Esophagus squamous epithelium (tissue), 5 donors: Measurements from ENCODE around the gene ATOSA. TPM values are rescaled to one million over a fixed set of nuclear protein-coding genes. Genes with fewer than 3 reads are reported as not detected.

Experiments
- DNase-seq: peaks from one replicate; lab custom pipeline; 2025; lab: John Stamatoyannopoulos, UW
- H3K27ac ChIP-seq, 4 donors: fragments of 200-600 bp; sonication (generic); one replicate each; pipeline ENCODE4 v1.5.1; 2016 to 2019; ENCODE audit warnings: mild to moderate bottlenecking in 1 of 4
- H3K27me3 ChIP-seq, 4 donors: fragments of 200-600 bp; sonication (generic); 1 replicate in 3 of 4; 2 replicates in 1 of 4; pipeline versions ENCODE4 v1.5.1 to v1.6.0; 2017 to 2021; ENCODE audit warnings: antibody characterized with exemption in 1 of 4
- H3K36me3 ChIP-seq, 3 donors: fragments of 200-600 bp; sonication (generic); one replicate each; pipeline ENCODE4 v1.5.1; 2016 to 2019
- H3K4me1 ChIP-seq, 3 donors: fragments of 200-600 bp; sonication (generic); one replicate each; pipeline ENCODE4 v1.5.1; 2017 to 2019
- H3K4me3 ChIP-seq, 4 donors: fragments of 200-600 bp; sonication (generic); 1 replicate in 3 of 4; 2 replicates in 1 of 4; pipeline ENCODE4 v1.5.1; 2016 to 2019; ENCODE audit warnings: mild to moderate bottlenecking in 2 of 4, moderate library complexity in 1 of 4
- H3K9me3 ChIP-seq, 3 donors: fragments of 200-600 bp; sonication (generic); one replicate each; pipeline ENCODE4 v1.5.1; 2016 to 2019
- CTCF ChIP-seq, 6 experiments: fragments of 450-650 bp in 4 of 6; fragments of 200-600 bp in 2 of 6; sonication (generic) in 2 of 6; IDR thresholded peaks; one replicate each; pipeline ENCODE4 v1.5.1; 2016 to 2019; ENCODE audit warnings: antibody characterized with exemption in 6 of 6, mild to moderate bottlenecking in 4 of 6, moderate library complexity in 4 of 6
- POLR2A ChIP-seq, 4 donors: fragments of 450-650 bp; IDR thresholded peaks; one replicate each; pipeline ENCODE4 v1.6.1; 2017; ENCODE audit warnings: antibody characterized with exemption in 4 of 4, mild to moderate bottlenecking in 4 of 4, moderate library complexity in 3 of 4
- WGBS, 2 donors: methylation state at CpG; one replicate each; pipeline ENCODE4 v1.1.5; 2018; 5-methylcytosine and 5-hydroxymethylcytosine counted together
- intact Hi-C: fragments of 100-400 bp; cut with DNase I; formaldehyde crosslinking; loops from one replicate; pipeline ENCODE4 v1.15.0; 2022
- total RNA-seq, 4 donors: library from RNA; depleted of rRNA; stranded (reverse); fragments of >200 nt; gene quantifications; one replicate each; pipeline ENCODE4 v1.1.0, GENCODE V29; 2016
- donor health status: DM: yes; HTN: yes; CAD: no.

ATOSA gene
- total RNA-seq, 4 donors from 2014 or later = 38.9 to 69.8 (median 44.5) TPM

DNA sequence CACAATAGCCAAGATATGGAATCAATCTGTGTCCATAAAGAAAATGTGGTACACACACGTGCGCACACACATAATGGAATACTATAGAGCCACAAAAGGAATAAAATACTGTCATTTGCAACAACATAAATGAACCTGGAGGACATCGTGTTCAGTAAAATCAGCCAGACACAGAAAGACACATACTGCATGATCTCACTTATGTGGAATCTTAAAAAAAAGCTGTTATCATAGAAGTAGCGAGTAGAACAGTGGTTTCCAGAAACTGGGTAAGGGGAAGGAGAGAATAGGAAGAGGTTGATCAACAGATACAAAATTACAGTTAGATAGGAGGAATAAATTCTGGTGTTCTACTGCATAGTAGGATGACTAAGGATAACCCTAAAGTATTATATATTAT lies 11.1 kb downstream of the ATOSA start:
- no peak overlapping the region for H3K27ac ChIP-seq
- H3K9me3 ChIP-seq = no peaks in the 10 kb centered on the region
- intact Hi-C loops = no loop called here
- no peak overlapping the region for H3K4me3 ChIP-seq
- 56 to 79% methylated on average over 4 of the region's 4 CpGs for WGBS, 2 donors
- peaks cover 0 to 98% (median 3%) of the 10 kb centered on the region in 3 donors for H3K36me3 ChIP-seq
- no peaks in the 10 kb centered on the region for H3K27me3 ChIP-seq
- peaks cover 4 to 34% (median 4%) of the 10 kb centered on the region in 3 donors for H3K4me1 ChIP-seq
- TF ChIP-seq POLR2A (IDR thresholded peaks at IDR 0.05) (no peak), CTCF (IDR thresholded peaks at IDR 0.05) (no peak)
- no peak for DNase-seq

DNA sequence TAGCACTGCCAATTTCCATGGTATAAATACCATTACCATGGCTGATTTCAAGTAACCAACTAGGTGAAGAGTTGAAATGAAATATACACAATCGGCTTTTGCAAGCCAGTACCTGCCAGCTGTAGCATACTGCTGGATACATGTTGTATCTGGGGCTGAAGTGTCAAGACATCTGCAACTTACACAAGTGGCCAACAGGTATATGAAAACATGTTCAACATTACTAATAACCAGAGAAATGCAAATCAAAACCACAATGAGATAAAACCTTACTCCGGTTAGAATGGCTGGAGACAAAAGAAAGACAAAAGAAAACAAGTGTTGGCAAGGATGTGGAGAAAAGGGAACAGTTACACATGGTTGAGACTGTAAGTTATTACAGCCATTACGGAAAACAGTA lies 11.6 kb downstream of the ATOSA start:
- WGBS, 2 donors = 43 to 53% methylated on average over 3 of the region's 3 CpGs
- no peaks in the 10 kb centered on the region for H3K27me3 ChIP-seq
- H3K27ac ChIP-seq = no peak overlapping the region
- no peak for TF ChIP-seq POLR2A (IDR thresholded peaks at IDR 0.05)
- no peak for TF ChIP-seq CTCF (IDR thresholded peaks at IDR 0.05)
- no peaks in the 10 kb centered on the region for H3K9me3 ChIP-seq
- intact Hi-C loops = no loop called here
- peaks cover 0 to 98% (median 3%) of the 10 kb centered on the region in 3 donors for H3K36me3 ChIP-seq
- DNase-seq = no peak
- peaks cover 0 to 28% (median 0%) of the 10 kb centered on the region in 3 donors for H3K4me1 ChIP-seq
- H3K4me3 ChIP-seq = no peak overlapping the region

- H3K36me3 ChIP-seq = peaks cover 0 to 97% (median 6%) of the 10 kb centered on the region in 3 donors
Observed at GRCh38 chr15:52663536-52664294, 15.5 kb downstream of the ATOSA start.

DNA sequence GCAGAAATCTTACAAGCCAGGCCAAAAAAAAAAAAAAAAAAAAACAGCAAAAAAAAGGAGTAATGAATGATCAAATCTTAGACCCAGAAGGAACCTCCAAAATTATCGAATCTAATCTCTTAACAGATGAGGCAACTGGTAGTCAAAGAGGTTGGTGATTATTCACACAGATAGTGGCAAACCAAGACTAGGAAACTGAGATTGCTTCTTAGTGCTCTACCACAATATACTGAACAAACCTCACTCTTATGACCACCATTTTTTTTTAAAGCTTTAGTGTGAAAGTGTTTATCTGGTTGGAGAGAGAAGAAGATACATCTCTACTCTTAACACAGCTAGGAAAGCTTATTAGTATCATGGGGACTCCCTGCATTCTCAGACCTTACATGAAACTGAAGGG lies 17.3 kb downstream of the ATOSA start:
- Histone ChIP-seq H3K27me3 (no peaks in the 10 kb centered on the region), H3K4me1 (peaks cover 0 to 26% (median 20%) of the 10 kb centered on the region in 3 donors), H3K4me3 (no peak overlapping the region), H3K36me3 (peaks cover 0 to 88% (median 6%) of the 10 kb centered on the region in 3 donors), H3K9me3 (no peaks in the 10 kb centered on the region), H3K27ac (no peak overlapping the region)
- DNase-seq = no peak
- TF ChIP-seq CTCF (IDR thresholded peaks at IDR 0.05) (no peak), POLR2A (IDR thresholded peaks at IDR 0.05) (no peak)
- intact Hi-C loops = no loop called here
- 29 to 75% methylated on average over 1 of the region's 1 CpG for WGBS, 2 donors

More at GRCh38 chr15:52663536-52664294, 15.5 kb downstream of the ATOSA start:
- intact Hi-C loops = no loop called here
- Histone ChIP-seq H3K4me3 (no peak overlapping the region), H3K9me3 (no peaks in the 10 kb centered on the region), H3K27me3 (no peaks in the 10 kb centered on the region), H3K27ac (no peak overlapping the region), H3K4me1 (peaks cover 0 to 23% (median 3%) of the 10 kb centered on the region in 3 donors)
- no peak for DNase-seq
- TF ChIP-seq POLR2A (IDR thresholded peaks at IDR 0.05) (no peak), CTCF (IDR thresholded peaks at IDR 0.05) (no peak)
- WGBS, 2 donors = 94 to 96% methylated on average over 3 of the region's 3 CpGs

DNA sequence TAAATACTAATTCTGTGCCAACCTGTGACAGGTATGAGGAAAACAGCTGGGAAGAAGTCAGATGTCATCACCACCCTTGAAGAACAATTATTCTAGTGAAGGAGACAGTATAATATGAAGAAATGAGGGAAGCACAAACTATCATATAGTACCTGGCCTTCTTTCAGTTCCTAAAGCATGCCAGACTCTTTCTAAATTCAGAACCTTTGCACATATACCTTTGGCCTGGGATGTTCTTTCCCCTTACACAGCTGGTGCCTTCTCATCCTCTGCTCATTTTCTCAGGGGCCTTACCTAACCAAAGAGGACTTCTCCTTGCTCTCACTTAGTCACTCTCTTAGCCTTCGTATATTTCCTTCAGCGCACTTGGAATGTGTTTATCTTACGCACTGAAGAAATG lies 19.0 kb downstream of the ATOSA start:
- Histone ChIP-seq H3K27me3 (no peaks in the 10 kb centered on the region), H3K36me3 (peaks cover 0 to 81% (median 6%) of the 10 kb centered on the region in 3 donors), H3K4me3 (no peak overlapping the region), H3K27ac (no peak overlapping the region), H3K4me1 (peaks cover 0 to 41% (median 25%) of the 10 kb centered on the region in 3 donors), H3K9me3 (no peaks in the 10 kb centered on the region)
- 96 to 100% methylated on average over 3 of the region's 3 CpGs for WGBS, 2 donors
- DNase-seq = no peak
- intact Hi-C loops = no loop called here
- no peak for TF ChIP-seq CTCF (IDR thresholded peaks at IDR 0.05)
- no peak for TF ChIP-seq POLR2A (IDR thresholded peaks at IDR 0.05)
